ENCODE results near the gene CCDC47. TPM values are rescaled to one million over a fixed set of nuclear protein-coding genes. Genes with fewer than 3 reads are reported as not detected.

The CCDC47 gene
- total RNA-seq, 1 experiment from 2014 or later, result 104 TPM

- CTCF ChIA-PET, result no interaction called here
- Histone ChIP-seq H3K36me3 (ENCODE audit: insufficient read depth, low read length, poor library complexity, severe bottlenecking) (peaks cover 87% of the 10 kb centered on the region), H3K4me1 (ENCODE audit: insufficient read depth, low read length, poor library complexity, severe bottlenecking) (no peaks in the 10 kb centered on the region), H3K9me3 (ENCODE audit: low read depth, low read length, poor library complexity, severe bottlenecking) (no peaks in the 10 kb centered on the region), H3K4me3 (ENCODE audit: low read depth, low read length, poor library complexity, severe bottlenecking) (no peak overlapping the region), H3K27me3 (replicated peaks; ENCODE audit: insufficient read depth, low read depth, low read length, poor library complexity) (no peaks in the 10 kb centered on the region), H3K27ac (ENCODE audit: low read depth, low read length, poor library complexity, severe bottlenecking) (no peak overlapping the region)
- intact Hi-C loops (cut with micrococcal nuclease; ENCODE audit: unreplicated experiment), result no loop called here
- TF ChIP-seq CTCF (conservative IDR thresholded peaks at IDR 0.05; ENCODE audit: low read depth, low read length) (no peak), EZH2 (IDR thresholded peaks at IDR 0.05; ENCODE audit: borderline replicate concordance, low read depth, low read length, poor library complexity, severe bottlenecking) (no peak)
- no peak for DNase-seq (ENCODE audit: low spot score)
- POLR2A ChIA-PET (ENCODE audit: low non-redundant PET), result no interaction called here
- no TSS peak for BruUV-seq (replicated peaks)
These were observed 12.4 kb downstream of the CCDC47 start for GRCh38 chr17:63760771-63761539.

- intact Hi-C loops (cut with micrococcal nuclease; ENCODE audit: unreplicated experiment), result no loop called here
- Histone ChIP-seq H3K27ac (ENCODE audit: low read depth, low read length, poor library complexity, severe bottlenecking) (no peak overlapping the region), H3K4me3 (ENCODE audit: low read depth, low read length, poor library complexity, severe bottlenecking) (no peak overlapping the region), H3K36me3 (ENCODE audit: insufficient read depth, low read length, poor library complexity, severe bottlenecking) (peaks cover 94% of the 10 kb centered on the region), H3K4me1 (ENCODE audit: insufficient read depth, low read length, poor library complexity, severe bottlenecking) (no peaks in the 10 kb centered on the region), H3K27me3 (replicated peaks; ENCODE audit: insufficient read depth, low read depth, low read length, poor library complexity) (no peaks in the 10 kb centered on the region), H3K9me3 (ENCODE audit: low read depth, low read length, poor library complexity, severe bottlenecking) (no peaks in the 10 kb centered on the region)
- CTCF ChIA-PET, result no interaction called here
- DNase-seq (ENCODE audit: low spot score), result no peak
- no TSS peak for BruUV-seq (replicated peaks)
- no peak for TF ChIP-seq EZH2 (IDR thresholded peaks at IDR 0.05; ENCODE audit: borderline replicate concordance, low read depth, low read length, poor library complexity, severe bottlenecking)
- TF ChIP-seq CTCF (conservative IDR thresholded peaks at IDR 0.05; ENCODE audit: low read depth, low read length), result no peak
- POLR2A ChIA-PET (ENCODE audit: low non-redundant PET), result no interaction called here
These were observed 15.0 kb downstream of the CCDC47 start for GRCh38 chr17:63758428-63758827.

GRCh38 chr17:63754046-63754445, 19.4 kb downstream of the CCDC47 start:
- H3K36me3 ChIP-seq (ENCODE audit: insufficient read depth, low read length, poor library complexity, severe bottlenecking), result peaks cover 91% of the 10 kb centered on the region

More at GRCh38 chr17:63754046-63754445, 19.4 kb downstream of the CCDC47 start:
- no peak for TF ChIP-seq CTCF (conservative IDR thresholded peaks at IDR 0.05; ENCODE audit: low read depth, low read length)
- TF ChIP-seq EZH2 (IDR thresholded peaks at IDR 0.05; ENCODE audit: borderline replicate concordance, low read depth, low read length, poor library complexity, severe bottlenecking), result no peak
- BruUV-seq (replicated peaks), result no TSS peak
- CTCF ChIA-PET, result no interaction called here
- intact Hi-C loops (cut with micrococcal nuclease; ENCODE audit: unreplicated experiment), result no loop called here
- no peaks in the 10 kb centered on the region for H3K9me3 ChIP-seq (ENCODE audit: low read depth, low read length, poor library complexity, severe bottlenecking)
- POLR2A ChIA-PET (ENCODE audit: low non-redundant PET), result no interaction called here
- no peak overlapping the region for H3K27ac ChIP-seq (ENCODE audit: low read depth, low read length, poor library complexity, severe bottlenecking)
- no peak overlapping the region for H3K4me3 ChIP-seq (ENCODE audit: low read depth, low read length, poor library complexity, severe bottlenecking)
- DNase-seq (ENCODE audit: low spot score), result no peak
- H3K4me1 ChIP-seq (ENCODE audit: insufficient read depth, low read length, poor library complexity, severe bottlenecking), result no peaks in the 10 kb centered on the region
- no peaks in the 10 kb centered on the region for H3K27me3 ChIP-seq (replicated peaks; ENCODE audit: insufficient read depth, low read depth, low read length, poor library complexity)

Data from A673 (cell line).